Stimulated activated CD4-positive, alpha-beta T cell treated with anti-CD3 and anti-CD28 coated beads, Interleukin-4, amount 100 ng/mL, for 48 hours (primary cell): ENCODE data around the gene CDCA8.

ENCODE experiments used
- DNase-seq, 2 donors: peaks; one replicate each; pipeline ENCODE4 v3.0.0-alpha.2; 2020; ENCODE audit warnings: low read depth in 2 of 2

CDCA8 gene

DNA sequence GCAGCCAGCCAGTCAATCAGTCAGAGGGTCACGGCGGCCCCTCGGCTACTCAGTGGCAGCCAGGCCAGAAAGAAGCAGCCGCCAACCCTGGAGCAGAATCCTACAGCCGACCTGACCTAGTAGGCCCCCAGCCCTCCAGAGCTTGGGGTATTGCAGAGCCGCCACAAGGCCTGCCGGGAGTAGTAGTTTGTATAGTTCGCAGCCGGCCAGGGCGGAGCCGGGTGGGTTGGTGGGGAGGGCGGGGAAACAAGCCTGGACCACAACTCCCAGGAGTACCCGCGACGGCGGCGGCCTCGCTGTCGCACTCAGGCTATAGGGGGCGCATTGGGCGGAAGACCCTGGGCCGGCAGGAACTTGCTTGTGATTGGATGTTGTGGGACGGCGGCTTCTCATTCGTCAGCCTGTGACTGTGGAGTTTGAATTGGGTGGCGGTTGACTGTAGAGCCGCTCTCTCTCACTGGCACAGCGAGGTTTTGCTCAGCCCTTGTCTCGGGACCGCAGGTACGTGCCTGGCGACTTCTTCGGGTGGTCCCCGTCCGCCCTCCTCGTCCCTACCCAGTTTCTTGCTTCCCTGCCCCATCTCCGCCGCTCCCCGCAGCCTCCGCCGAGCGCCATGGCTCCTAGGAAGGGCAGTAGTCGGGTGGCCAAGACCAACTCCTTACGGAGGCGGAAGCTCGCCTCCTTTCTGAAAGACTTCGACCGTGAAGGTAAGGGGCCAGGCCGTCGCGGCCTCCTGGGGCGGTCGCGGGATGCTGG is at the start of gene CDCA8:
TSS of gene CDCA8 (plus strand) at position 439 of the 756 bp plus-strand sequence. CDS start at position 614, 175 bp downstream.
- peak; percentile 98 to 99 for DNase-seq

DNA sequence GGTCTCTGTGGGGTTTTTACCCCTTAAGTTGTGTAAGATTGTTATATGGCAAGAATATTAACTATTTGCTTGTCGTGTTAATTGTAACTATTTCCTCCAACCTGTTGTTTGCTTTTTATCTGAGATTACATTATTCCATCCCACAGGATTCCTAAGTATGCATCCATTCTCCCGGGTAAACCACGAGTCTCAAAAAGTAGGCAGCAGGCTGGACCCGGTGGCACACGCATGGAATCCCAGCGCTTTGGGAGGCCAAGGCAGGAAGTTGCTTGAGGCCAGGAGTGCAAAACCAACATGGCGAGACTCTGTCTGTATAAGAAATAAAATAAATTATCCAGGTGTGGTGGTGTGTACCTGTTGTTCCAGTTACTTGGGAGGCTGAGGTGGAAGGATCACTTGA is 45.0 kb upstream of the CDCA8 start:
- DNase-seq: no peak

DNA sequence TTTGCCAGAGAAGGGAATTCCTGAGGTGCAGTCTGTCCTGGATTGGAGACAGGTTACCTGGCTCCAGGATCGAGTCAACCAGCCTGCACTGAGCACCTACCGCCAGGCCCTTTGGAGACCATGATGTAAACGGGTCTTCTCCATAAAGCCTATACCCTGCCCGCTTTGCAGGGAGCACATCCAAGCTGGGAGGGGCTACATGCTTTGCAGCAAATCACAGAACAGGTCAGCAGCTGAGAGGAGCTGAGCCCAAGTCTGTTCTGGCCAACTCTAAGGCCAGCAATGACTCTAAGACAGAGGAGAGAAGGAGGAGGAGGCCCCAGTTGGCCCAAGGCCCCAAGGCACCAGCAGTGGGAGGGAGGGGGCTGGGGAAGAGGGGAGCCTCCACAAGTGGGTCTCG is 42.1 kb upstream of the CDCA8 start:
- DNase-seq: no peak

DNA sequence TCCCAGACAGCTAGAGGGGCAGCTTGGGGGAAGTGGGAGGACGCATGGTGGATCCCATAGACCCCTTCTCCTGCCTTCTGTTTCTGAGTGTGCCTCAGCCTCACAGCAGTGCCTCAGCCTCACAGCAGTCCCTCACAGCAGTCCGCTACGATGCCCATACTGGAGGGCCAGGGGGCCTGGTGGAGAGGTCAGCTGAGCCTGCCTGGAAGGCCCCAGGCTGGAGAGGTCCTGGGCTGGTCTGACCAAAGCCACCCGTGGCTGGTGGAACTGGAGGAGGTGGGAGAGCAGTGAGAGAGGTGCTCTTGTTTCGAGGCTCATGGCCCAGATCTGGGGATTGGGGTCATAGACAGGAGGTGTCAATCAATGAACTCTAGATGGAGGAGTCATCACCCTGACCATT is 41.6 kb upstream of the CDCA8 start:
- no peak for DNase-seq

DNA sequence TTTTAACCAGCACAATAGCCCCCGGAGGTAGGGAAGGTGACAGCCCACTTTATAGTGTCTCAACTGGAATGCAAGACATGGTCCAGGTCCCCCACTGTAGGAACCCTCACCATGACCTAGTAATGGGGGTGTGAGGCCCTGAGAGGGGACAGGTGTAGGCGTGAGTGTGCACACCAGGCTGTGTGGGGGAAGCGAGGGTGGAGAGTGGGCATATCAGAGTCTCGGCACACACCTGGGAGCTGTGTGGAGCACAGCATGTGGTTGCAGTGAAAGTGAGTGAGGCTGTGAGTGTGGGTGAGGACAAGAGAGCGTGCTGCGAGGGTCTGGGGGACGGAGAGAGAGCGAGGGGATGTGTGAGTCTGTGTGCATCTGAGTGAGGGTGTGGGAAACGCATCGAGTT is 40.5 kb upstream of the CDCA8 start:
- DNase-seq: no peak

DNA sequence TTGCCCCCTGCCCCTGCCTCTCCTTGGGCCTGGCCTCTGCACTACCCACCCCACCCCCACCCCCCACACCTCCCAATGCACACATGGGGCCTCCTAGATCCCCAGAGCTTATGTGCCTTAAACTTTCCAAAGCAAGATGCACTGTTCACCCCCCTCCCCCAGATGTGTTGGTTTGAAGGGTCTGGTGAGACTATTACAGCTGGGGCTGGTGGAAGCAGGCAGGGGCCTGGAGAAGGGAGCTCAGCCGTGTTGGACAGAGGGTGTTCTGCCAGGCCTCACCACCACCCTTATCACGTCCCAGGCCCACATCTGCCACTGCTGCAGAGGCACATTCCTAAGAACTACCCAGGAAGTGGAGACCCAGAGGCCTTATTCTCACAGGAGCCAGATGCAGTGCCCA is 39.3 kb upstream of the CDCA8 start:
- DNase-seq: no peak

DNA sequence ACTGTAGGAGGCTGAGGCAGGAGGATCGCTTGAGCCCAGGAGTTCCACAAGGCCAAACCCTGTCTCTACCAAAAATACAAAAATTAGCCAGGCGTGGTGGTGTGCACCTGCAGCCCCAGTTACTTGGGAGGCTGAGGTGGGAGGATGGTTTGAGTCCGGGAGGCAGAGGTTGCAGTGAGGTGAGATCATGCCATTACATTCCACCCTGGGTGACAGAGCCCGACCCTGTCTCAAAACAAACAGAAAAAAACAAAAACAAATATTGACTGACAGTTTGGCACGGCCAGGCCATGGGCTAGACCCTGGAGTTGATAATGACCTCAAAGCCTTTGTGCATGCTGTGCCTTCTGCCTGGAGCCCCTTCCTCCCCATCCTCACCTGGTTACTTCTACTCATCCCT is 38.4 kb upstream of the CDCA8 start:
- DNase-seq: no peak

DNA sequence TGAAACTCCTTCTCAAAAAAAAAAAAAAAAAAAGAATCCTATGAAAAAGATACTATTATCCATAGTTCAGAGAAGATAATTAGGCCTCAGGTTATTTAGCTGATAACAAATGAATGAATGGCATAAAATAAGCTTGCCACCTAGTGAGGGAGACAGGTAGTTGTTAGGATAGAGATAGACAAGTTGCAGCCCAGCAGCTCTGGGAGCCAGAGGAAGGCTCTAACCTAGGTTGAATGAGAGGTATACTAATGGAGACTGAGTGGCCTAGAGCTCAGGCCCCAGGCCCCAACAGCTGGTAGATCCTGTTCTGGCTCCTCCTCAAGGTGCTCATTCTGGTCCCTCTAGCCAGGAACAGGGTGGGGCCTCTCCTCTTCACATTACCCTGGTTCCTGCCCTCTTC is 37.0 kb upstream of the CDCA8 start:
- no peak for DNase-seq

DNA sequence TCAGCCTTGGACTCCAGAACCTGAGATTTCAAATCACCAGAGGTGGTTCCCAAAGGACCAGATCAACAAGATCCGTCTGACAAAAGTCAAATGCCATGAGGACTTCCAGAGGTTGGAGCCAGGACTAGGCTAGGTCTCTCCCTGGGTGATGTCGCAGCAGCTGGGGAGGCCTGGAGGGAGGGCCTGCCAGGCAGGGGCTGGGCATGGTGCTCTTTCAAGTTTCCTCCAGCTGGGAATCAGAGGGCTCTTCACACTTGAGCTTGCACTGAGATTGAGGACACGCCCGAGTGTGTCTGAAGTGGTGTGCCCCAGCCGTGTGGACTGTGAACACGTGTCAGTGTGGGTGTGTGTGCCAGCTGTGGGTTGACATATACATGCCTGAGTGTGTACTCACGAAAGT is 36.3 kb upstream of the CDCA8 start:
- DNase-seq: no peak

DNA sequence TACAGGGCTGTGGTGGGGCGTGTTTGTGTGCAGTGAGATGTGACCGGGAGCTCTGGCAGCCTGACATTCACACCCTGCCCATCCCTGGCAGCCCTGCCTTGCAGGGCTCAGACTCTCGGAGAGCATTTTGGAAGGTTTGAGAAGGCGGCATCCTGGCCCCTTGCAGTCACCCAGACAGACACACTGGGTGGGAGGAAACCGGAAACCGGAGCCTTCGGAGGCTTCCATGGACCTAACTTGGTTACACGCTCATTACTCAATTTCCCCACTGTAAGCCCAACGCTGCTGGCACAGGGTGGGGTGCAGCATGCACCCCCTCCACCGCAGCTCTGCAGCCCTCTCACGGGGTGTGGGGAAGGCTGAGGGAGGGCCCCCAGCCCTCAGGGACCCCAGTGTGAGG is 35.4 kb upstream of the CDCA8 start:
- no peak for DNase-seq

DNA sequence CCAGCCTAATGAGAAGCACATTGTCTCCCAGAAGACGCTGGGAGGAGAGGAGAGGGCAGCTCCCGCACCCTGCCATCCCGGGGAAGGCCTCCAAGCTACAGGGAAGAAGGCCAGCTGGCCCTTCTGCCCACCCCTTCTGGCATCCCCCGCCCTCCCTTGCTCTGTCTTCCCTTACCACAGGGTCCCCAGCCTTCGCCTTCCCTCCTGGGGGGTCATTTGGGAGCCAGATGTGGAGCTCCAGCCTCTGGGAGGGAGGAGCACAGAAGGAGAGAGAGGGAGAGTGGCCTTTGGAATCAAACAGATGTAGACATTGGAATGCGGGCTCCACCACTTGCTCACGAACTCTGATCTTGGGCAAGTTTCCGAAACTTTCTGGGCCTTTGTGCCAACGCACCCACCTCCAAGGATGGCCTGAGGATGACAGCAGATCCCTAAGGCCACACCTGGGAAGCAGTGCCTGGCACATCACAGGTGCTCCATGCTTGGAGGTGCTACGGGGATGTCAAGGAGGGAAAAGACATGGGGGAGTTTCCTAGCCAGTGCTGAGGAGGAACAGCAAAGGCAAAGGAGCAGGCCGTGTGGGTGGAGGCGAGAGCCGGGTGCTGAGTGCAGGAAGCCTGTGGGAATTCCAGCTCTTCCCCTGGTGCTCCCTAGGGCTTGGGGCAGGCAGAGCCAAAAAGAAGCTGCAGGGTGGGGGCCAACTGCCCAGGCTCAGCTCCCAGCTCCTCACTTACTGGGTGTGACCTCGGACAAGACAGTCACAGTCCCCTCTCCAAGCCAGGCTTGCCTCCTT is 34.5 kb upstream of the CDCA8 start:
- DNase-seq: no peak

DNA sequence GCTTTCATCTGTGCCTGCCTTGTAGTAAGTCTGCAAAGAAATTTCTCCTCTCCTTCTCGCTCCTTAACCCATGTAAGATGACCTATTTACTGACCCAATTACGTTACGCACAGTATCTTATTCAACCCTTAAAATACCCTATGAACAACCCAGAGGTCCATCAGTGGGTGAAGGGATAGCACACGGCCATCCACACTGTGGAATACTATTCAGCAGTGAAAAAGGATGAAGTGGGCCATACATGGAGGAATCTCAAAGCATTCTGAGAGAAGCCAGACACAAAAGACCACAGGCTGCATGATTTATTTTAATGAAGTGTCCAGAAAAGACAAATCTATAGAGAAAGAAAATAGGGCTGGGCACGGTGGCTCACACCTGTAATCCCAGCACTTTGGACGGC is 33.8 kb upstream of the CDCA8 start:
- DNase-seq: no peak

DNA sequence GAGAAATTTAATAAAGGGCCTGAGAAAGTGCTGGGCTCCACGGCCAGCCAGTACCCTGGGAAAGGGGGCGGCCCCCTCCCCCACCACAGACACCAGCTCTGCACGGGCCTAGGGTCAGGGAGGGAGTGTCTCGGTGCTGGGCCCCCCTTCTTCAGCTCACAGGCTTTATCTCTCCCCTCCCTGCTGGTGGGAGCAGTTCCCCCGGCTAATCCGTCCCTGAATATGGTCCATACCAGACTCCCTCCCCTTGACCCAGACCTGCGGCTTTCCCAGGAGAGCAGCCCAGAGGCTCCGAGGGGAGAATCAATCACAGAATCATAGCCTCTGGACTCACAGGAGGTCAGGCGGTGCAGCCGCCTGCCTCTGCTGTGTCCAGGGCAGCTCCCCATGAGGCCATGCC is 31.7 kb upstream of the CDCA8 start:
- no peak for DNase-seq

DNA sequence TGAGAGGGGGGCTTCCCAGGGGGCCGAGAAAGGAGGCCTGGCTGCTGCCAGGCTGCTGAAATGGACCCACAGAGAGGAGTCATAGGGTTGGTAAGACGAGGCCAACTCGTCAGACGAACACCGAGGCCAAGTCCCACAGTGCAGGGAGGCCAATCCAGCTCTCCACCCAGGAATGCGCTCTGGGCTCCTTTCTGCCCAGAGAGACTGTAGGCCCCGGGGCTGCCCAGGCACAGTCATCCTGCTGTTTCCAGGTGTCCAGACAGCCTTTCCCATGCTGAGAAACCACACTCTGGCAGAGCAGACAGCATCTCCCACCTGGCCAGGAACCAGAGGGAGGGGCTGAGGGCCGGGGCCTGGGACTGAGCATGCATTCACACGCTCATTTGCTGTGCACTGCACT is 30.9 kb upstream of the CDCA8 start:
- DNase-seq: no peak

DNA sequence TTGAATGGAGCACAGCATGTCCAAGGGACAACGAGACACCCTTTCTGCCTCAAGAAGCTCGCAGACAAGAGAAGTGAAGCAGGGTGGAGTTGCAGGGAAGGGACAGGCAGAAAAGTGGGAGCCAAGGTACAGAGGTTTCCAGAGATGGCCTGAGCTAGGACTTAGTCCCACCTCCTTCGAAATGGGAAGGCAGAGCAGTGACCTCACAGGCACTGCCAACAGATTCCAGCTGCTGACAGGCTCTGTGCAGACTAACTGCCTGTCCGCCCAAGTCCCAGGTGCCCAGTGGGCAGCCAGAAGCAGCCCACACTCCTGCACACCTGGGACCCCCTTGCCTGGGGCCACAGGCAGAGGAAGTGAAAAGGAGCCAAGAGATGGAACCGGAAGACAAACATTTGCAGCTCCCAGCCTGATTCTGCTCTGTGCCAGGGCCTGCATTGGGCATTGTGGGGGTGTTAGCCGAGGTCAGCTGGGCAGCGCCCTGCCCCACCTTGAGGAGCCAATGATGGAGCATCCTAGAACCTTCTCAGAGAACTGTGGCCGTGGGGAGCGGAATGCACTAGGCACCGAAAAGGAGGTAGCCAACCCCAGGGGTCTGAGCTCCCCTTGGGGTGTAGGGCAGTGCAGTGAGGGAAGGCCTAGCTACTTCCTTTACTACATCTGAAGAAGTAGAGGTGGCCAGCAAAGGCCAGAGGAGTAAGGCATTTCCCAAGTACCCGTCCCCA is 30.1 kb upstream of the CDCA8 start:
- DNase-seq: no peak

DNA sequence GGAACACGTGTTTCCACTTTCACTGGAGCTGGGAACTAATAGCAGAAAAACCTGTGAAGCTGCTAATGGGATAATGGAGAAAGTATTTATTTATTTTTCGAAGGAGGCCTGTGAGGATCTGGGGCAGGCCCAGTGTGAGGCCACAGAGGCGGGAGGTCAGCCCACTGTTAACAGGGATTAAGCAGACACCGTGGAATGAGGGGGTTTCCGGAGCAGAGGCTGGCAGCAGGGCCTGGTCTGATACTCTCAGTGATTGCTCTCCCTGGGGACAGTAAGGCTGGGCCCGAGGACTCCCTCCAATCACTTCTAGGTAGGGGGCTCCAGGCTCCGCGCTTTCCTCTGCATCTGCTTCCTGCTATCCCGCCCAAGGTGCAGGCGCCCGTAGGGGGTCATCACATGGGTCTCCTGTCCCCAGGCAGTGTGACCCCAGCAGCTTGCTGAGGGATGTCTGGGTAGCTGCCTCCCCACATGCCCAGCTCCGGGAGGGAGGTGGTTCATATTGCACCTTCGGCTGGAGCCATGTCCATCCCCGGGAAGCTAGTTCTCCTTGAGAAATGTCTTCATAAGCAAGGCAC is 28.8 kb upstream of the CDCA8 start:
- no peak for DNase-seq

DNA sequence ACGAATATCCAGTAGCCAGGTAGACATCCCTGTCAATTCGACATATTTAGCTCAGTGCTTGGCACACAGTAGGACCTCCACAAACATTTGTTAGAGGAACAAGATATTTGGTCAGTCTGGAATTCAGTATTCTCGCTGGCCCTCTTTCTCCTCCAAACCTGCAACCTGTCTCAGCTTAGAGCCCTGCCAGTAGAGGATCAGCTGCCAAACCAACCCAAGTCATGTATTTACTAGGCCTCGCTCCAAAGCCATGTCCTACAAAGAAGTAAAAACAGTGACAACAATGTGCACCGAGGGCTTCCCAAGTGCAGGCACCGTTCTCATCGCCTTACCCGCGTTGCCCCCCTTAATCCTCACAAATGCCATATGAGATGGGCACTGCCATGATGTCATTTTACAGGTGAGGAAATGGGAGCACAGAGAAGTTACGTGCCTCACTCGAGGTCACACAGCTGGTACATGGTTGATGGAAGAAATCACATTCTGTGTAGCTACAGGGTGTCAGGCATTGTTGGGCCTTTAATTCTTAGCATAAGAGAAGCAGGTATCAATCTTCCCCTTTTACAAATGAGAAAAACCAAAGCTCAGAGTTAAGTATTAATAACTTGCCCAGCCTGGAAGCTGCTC is 26.0 kb upstream of the CDCA8 start:
- DNase-seq: no peak

DNA sequence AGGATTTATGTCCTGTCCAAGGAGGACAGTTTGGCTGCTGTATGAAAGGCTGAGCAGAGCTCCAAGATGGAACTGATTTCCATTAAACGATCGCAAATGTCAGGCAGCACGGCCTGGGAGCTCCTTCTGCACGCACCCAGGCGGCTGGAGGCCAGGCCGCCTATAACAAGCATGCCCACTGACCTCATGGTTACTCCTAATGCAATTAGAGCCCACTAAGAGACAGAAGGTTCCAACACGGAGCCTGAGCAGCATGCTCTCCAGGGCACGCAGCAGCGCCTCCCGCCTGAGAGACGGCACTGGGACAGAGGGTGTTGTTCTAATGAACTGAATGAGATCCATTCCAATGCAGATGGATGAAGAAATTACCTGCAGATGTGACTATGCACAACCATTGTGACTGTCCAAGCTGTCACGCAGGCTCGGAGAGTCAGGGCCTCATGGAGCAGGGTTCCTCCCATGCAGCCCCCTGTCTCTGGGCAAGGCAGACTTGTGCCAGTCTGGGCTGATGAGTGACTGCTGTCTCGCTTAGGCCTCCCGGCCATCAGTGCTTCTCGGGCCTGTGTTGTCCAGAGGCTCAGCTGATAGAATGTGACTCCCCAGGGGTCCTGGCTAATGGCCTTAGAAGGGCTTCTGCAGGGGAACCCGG is 25.2 kb upstream of the CDCA8 start:
- no peak for DNase-seq

DNA sequence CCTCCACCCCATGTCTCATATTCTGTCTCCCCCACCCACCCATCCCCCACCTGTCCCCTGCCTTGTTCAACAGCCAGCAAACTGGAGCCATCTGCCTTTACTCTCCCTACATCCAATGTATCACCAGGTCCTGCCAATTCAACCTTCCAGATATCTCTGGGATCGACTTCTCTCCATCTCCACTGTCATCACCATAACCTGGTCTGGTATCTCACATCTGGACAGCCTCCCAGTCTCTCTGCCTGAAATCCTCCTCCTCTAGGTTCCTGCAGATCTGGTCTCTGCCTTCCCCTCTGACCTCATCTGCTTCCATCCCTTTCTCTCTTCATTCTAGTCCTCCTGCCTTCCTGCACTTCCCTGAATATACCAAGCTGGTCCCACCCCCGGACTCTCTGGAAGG is 22.2 kb upstream of the CDCA8 start:
- DNase-seq: no peak

DNA sequence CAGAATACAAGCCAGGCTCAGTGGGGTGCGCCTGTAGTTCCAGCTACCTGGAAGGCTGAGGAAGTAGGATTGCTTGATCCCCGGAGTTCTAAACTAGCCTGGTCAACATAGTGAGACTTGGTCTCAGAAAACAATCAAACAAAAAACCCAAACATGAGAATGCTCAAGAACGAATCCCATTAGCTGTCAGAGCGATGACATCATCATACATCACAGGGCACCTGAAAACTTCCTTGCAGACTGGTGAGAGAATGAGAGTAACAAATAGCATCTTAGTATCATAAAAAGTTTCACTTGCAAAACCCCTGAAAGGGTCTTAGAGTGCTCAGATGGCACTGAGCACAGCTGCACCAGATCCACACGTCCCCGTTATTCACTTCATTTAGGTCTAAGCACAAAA is 21.1 kb upstream of the CDCA8 start:
- no peak for DNase-seq

DNA sequence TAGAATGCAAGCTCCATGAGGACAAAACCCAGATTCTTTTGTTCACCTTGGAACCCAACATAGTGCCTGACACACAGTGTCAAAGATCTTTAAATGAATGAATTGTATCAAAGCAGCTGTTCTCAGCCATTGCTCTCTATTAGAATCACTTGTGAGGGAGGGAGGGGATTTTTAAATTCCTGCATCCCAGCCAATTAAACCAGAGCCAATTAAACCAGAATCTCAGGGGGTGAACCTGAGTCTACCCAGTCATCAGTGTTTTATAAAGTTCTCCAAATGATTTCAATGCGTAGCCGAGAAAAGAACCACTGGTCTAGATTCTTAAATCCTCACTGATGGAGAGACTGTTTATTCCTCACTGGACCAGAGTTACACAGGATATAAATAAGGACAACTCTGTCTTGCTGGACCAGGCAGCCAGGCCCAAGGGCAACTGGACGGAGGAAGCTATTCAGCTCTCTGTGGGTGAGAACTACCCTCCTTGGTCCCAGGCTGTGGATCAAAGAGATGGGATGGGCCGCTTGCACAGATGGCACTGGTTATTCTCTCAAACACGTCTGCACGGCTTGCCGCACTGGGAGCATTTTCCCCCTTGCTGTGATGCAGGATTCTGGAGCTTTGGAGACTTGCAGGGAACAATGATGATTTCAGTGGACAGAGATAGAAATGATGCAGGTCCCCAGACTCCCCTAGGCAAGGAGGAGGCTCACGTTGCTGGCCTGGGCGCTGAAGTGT is 20.0 kb upstream of the CDCA8 start:
- no peak for DNase-seq
